ENCODE data around the gene CYP2D6.
"Not testable (repeated sequence)": the region's sequence is repeated elsewhere in the genome, so short reads cannot be mapped to it uniquely, and the experiment has no call there.

Gene CYP2D6

DNA sequence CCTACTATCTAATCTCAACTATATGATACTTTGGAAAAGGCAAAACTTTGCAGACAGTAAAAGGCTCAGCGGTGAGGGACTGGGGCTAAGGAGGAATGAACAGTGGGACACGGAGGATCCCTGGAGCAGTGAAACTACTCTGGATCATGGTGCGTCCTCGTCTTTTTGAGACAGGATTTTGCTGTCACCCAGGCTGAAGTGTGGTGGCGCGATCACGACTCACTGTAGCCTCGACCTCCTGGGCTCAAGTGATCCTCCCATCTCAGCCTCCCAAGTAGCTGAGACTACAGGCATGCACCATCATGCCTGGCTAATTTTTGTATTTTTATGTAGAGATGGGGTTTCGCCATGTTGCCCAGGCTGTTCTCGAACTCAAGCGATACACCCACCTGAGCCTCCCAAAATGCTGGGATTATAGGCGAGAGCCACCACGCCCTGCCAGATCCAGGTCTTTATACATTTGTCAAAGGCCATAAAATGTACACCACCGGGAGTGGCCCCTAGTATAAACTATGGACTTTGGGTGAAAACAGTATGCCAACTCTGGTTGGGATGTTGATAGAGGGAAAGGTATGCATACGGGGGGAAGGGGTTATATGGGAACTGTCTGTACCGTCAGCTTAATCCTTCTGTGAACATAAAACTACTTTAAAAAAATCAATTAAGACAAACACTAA is 28.0 kb upstream of the CYP2D6 start:
- DNase-seq (ENCODE audit: low read depth in 2 of 2): no peak

DNA sequence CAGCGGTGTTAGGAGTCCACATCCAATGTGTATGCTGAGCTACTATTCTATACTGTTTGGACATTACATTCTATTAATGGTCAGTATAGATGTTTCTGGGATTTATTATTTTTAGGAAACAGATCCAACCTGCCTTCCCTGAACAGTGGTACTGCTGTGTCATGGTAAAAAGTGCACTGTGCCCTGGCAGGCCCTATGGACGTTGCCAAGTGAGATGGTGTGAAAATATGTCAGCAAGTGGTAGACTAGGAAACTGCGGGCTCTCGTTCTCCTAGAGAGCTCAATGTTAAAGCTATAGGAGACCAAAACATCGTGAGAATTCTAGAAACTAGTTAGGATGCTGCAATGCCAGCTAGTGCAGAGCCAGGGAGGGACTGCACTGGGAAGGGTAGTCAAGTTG is 26.0 kb upstream of the CYP2D6 start:
- no peak for DNase-seq (ENCODE audit: low read depth in 2 of 2)

DNA sequence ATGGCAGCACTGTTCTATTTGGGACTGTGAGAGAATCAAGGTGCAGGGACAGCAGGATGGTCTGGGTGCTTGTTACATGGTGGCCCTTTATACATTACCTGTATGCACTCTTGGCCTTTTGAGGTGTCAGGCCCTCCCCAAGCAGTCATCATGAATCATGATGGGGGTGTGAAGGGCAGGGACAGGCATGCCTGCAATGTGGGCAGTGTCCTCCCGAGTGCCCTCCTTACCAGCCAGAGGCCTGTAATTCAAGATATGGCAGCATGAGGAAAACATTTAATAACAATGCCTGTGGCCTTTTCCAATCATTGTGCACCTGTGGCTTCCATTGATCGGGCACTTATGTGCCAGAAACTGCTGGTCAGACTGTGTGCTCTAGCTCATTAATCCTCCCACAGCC is 25.5 kb upstream of the CYP2D6 start:
- DNase-seq (ENCODE audit: low read depth in 2 of 2): no peak

DNA sequence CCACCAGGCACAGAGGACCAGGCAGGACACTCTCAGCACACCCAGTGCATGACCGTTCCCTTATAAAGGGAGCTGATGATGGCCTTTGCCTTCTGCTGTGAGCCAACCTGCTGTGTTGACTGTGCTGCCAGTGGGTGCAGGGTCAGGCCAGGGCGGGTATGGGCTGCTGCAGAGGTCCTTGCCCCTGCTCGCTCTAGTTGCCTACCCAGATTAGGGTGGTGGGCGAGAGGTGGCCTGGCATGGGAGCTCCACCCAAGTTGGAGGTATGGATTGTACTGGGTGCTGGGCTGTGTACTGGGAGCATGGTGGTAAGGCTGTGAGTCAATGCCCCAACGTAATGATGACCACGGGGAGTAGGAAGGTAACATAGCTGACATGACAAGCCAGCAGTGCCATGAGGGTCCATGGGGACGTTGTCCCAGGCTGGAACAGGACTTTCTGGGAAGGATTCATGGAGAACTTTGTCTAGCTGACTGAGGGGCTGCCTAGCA is 24.5 kb upstream of the CYP2D6 start:
- no peak for DNase-seq (ENCODE audit: low read depth in 2 of 2)

DNA sequence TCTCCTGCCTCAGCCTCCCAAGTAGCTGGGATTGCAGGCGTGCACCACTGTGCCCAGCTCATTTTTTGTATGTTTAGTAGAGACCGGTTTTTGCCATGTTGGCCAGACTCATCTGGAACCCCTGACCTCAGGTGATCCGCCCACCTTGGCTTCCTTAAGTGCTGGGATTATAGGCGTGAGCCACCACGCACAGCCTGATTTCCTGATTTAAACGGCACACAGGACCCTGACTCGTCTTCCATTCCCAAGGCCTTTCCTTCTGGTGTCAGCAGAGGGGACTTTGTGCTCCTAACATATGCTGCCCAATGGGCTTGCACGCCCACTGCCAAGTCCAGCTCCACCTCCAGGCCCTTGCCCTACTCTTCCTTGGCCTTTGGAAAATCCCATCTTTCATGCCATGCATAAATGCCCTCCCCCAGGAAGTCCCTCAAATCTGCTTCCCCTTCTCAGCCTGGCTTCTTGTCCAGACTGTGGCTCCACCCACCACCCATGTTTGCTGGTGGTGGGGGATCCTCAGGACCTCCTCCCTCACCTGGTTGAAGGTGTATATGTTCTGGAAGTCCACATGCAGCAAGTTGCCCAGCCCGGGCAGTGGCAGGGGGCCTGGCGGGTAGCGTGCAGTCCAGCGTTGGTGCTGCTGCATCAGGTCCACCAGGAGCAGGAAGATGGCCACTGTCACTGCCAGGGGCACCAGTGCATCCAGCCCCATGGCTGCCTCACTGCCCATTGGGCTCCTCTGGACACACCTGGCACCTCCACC is 23.9 kb upstream of the CYP2D6 start:
- no peak for DNase-seq (ENCODE audit: low read depth in 2 of 2)

DNA sequence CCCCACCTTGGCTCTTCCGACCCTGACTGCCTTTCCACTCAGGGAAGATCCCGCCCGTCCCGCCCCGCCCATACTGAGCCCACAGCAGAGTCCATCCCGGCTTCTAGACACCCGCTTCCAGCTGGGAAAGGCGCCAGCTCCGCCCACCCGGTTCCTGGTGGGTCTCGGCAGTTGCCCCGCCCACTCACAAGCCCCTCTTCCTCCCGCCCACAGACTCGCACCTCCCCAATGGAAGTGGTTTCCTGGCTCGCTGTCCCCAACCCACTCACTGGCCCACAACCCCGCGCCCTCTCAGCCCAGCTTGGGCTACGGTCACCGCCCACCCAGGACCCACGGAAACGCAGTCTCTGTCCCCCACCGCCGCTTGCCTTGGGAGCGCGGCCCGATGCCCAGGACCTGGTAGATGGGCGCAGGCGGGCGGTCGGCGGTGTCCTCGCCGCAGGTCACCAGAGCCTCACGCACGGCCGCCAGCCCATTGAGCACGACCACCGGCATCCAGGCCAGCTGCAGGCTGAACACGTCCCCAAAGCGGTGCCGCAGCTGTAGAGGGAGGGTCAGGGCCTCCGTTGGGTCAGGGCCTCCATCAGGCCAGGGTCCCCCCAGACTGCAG is 22.2 kb upstream of the CYP2D6 start:
- no peak for DNase-seq (ENCODE audit: low read depth in 2 of 2)

DNA sequence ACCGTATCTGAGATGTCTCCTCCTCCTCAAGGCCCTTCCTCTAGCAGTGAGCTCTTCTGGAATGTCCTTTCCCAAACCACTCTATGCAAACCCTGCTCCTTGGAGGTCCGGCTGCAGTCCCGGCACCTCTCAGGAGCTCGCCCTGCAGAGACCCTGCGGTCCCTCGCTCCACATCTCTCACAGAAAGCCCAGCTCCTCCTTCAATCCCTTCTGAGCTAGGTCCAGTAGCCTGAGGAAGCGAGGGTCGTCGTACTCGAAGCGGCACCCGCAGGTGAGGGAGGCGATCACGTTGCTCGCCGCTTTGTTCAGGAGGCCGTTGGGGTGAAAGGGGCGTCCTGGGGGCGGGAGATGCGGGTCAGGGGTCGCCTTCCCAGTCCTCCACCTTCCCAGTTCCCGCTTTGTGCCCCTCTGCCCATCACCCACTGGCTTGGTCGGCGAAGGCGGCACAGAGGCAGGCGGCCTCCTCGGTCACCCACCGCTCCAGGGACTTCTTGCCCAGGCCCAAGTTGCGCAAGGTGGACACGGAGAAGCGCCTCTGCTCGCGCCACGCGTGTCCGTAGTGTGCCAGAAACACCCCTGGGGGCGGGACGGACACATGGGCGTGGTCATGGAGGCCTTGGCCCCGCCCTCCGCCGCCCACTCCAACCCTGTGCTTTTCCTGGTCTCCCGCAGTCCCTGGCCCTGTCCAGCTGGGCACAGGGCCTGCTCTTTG is 21.5 kb upstream of the CYP2D6 start:
- DNase-seq (ENCODE audit: low read depth in 2 of 2): no peak

DNA sequence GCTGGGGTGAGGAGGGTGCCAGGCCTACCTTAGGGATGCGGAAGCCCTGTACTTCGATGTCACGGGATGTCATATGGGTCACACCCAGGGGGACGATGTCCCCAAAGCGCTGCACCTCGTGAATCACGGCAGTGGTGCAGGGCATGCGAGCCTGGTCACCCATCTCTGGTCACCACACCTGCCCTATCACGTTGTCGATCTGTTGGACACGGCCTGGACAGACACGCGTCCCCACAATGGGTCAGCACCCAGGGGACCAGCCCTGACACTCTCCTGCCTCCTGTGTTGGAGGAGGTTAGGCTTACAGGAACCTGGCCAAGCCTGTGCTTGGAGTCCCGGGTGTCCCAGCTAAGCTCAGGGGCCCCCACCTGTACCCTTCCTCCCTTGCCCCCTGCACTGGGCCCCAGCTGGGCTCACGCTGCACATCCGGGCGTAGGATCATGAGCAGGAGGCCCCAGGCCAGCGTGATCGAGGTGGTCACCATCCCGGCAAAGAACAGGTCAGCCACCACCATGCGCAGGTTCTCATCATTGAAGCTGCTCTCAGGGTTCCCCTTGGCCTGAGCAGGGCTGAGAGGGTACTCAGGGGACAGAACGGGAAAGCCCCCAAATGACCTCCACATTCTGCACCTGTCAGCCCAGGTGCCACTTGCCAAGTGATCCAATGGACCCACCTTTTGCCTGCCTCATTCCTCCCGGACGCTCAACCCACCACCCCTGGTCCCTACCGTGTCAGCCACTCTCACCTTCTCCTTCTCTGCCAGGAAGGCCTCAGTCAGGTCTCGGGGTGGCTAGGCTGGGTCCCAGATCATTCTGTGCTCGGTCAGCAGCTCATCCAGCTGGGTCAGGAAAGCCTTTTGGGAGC is 20.3 kb upstream of the CYP2D6 start:
- DNase-seq (ENCODE audit: low read depth in 2 of 2): no peak

DNA sequence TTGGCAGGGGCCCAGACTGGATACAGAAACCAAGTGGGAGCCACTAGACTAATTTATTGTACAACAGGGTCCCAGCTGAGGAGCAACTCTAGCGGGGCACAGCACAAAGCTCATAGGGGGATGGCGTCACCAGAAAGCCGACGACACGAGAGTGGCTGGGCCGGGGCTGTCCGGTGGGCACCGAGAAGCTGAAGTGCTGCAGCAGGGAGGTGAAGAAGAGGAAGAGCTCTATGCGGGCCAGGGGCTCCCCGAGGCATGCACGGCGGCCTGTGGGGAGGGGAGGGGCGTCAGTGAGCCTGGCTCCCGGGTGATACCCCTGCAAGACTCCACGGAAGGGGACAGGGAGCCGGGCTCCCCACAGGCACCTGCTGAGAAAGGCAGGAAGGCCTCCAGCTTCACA is 19.2 kb upstream of the CYP2D6 start:
- not testable (repeated sequence) for DNase-seq (ENCODE audit: low read depth in 2 of 2)

DNA sequence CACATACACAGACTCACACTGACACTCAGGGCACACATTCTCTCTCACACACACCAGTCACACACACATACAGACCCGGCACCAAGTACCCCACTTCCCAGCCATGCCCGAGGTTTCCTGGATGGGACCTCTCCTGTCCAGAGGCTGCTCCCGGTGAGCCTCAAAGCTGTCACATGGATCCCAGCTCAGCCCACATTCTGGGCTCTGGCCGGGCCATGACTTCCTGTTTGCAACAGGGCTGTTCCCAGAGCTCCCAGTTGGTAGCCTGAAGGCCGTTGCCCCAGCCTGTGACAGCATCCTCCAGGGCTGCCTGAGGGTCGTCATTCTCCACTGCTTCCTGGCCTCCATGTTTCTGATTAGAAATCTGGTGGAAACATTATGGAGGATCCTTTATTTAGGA is 14.6 kb upstream of the CYP2D6 start:
- DNase-seq (ENCODE audit: low read depth in 2 of 2): no peak

DNA sequence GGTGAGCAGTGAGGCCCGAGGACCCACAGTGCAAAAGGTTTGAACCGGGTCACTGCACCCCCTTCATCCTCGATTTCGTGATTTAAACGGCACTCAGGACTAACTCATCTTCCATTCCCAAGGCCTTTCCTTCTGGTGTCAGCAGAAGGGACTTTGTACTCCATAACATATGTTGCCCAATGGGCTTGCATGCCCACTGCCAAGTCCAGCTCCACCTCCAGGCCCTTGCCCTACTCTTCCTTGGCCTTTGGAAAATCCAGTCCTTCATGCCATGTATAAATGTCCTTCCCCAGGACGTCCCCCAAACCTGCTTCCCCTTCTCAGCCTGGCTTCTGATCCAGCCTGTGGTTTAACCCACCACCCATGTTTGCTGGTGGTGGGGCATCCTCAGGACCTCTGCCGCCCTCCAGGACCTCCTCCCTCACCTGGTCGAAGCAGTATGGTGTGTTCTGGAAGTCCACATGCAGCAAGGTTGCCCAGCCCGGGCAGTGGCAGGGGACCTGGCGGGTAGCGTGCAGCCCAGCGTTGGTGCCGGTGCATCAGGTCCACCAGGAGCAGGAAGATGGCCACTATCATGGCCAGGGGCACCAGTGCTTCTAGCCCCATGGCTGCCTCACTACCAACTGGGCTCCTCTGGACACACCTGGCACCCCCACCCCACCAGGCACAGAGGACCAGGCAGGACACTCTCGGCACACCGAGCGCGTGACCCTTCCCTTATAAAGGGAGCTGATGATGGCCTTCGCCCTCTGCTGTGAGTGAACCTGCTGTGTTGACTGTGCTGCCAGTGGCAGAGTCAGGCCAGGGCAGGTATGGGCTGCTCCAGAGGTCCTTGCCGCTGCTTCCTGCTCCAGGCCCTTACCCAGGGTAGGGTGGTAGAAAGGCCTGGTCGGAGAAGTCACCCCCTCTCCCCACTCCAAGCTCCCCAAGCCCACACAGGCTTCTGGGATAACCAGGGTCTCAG is 13.5 kb upstream of the CYP2D6 start:
- DNase-seq (ENCODE audit: low read depth in 2 of 2): not testable (repeated sequence)

DNA sequence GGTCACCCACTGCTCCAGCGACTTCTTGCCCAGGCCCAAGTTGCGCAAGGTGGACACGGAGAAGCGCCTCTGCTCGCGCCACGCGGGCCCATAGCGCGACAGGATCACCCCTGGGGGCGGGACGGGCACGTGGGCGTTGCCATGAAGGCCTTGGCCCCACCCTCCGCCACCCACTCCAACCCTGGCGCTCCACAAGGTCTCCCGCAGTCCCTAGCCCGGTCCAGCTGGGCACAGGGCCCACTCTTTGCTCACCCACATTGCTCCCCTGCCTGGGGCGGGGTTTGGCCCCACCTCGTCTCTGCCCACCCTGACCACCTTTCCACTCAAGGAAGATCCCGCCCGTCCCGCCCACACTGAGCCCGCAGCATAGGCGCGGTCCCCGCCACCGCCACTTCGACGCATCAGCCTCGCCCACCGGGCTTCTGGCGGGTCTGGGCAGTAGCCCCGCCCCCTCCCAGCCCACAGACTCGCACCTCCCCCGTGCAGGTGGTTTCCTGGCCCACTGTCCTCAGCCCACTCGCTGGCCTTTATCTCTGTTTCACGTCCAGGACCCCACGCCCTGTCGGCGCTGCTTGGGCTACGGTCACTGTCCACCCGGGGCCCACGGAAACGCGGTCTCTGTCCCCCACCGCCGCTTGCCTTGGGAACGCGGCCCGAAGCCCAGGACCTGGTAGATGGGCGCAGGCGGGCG is 12.3 kb upstream of the CYP2D6 start:
- DNase-seq (ENCODE audit: low read depth in 2 of 2): no peak

DNA sequence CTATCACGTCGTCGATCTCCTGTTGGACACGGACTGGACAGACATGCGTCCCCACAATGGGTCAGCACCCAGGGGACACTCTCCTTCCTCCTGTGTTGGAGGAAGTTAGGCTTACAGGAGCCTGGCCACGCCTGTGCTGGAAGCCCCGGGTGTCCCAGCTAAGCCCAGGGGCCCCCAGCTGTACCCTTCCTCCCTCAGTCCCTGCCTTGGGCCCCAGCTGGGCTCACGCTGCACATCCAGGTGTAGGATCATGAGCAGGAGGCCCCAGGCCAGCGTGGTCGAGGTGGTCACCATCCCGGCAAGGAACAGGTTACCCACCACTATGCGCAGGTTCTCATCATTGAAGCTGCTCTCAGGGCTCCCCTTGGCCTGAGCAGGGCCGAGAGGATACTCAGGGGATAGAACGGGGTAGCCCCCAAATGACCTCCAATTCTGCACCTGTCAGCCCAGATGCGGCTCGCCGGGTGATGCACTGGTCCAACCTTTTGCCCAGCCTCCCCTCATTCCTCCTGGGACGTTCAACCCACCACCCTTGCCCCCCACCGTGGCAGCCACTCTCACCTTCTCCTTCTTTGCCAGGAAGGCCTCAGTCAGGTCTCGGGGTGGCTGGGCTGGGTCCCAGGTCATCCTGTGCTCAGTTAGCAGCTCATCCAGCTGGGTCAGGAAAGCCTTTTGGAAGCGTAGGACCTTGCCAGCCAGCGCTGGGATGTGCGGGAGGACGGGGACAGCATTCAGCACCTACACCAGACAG is 10.9 kb upstream of the CYP2D6 start:
- not testable (repeated sequence) for DNase-seq (ENCODE audit: low read depth in 2 of 2)

DNA sequence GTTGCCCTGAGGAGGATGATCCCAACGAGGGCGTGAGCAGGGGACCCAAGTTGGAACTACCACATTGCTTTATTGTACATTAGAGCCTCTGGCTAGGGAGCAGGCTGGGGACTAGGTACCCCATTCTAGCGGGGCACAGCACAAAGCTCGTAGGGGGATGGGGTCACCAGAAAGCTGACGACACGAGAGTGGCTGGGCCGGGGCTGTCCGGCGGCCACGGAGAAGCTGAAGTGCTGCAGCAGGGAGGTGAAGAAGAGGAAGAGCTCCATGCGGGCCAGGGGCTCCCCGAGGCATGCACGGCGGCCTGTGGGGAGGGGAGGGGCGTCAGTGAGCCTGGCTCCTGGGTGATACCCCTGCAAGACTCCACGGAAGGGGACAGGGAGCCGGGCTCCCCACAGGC is 9.5 kb upstream of the CYP2D6 start:
- not testable (repeated sequence) for DNase-seq (ENCODE audit: low read depth in 2 of 2)

DNA sequence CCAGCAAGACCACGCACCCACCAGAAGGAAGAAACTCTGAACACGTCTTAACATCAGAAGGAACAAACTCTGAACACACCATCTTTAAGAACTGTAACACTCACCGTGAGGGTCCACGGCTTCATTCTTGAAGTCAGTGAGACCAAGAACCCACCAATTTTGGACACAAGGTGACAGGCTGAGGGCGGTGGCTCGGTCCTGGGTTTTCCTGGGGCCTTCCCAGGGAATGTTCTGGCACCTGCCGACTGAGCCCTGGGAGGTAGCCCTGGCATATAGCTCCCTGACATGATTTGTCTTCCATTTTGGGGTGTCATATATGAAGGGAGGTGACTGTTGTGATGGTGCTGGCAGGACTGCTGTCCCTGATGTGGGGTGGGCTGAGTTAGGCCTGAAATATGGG is 8.9 kb upstream of the CYP2D6 start:
- not testable (repeated sequence) for DNase-seq (ENCODE audit: low read depth in 2 of 2)

DNA sequence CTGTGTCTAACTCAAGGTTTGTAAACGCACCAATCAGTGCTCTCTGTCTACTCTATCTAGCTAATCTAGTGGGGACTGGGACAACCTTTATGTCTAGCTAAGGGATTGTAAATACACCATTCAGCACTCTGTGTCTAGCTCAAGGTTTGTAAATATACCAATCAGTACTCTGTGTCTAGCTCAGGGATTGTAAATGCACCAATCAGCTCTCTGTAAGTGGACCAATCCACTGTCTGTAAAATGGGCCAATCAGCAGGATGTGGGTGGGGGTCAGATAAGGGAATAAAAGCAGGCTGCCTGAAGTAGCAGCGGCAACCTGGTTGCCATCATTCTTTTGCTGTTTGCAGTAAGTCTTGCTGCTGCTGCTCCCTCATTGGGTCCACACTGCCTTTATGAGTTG is 8.4 kb upstream of the CYP2D6 start:
- DNase-seq (ENCODE audit: low read depth in 2 of 2): no peak

DNA sequence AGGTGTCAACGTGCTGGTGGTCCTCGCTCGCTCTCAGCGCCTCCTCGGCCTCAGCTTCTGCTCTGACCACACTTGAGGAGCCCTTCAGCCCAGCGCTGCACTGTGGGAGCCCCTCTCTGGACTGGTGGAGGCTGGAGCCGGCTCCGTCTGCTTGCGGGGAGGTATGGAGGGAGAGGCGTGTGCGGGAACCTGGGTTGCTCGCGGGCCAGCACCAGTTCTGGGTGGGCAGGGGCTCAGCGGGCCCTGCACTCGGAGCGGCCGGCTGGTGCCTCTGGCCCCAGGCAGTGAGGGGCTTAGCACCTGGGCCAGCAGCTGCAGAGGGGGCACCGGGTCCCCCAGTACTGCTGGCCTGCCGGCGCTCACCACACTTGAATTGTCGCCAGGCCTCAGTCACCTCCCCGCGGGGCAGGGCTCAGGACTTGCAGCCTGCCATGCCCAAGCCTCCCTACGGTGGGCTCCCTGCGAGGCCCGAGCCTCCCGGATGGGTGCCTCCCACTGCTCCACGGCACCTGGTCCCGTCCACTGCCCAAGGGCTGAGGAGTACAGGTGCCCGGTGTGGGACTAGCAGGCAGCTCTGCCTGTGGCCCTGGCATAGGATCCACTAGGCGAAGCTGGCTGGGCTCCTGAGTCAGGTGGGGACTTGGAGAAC is 7.6 kb upstream of the CYP2D6 start:
- no peak for DNase-seq (ENCODE audit: low read depth in 2 of 2)

DNA sequence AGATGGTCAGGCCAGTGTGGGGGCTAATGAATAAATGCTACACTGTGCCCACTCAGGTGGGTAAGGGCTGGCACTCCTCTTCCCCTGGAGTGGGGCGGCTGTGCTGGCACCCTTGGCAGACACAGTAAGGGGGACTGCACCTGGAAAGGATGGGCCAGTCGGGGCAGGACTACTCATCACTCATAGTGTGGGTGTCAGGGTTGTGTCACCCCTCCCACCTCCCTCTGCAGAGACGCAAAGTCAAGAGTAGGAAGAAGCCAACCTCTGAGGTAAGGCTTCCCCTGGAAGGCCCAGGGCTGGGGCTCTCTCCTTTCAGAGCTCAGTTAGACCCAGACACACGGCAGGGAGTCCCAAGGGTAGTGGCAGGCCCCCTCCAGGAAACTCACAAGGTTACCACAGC is 5.1 kb upstream of the CYP2D6 start:
- not testable (repeated sequence) for DNase-seq (ENCODE audit: low read depth in 2 of 2)

All from stimulated activated CD4-positive, alpha-beta T cell treated with anti-CD3 and anti-CD28 coated beads, Interleukin-15, amount 100 ng/mL, for 48 hours (primary cell).